Vagina (tissue), 2 donors: ENCODE results near the gene TSTD1. TPM values are rescaled to one million over a fixed set of nuclear protein-coding genes. Genes with fewer than 3 reads are reported as not detected.
A peak's percentile ranks its signal among the peaks of the same experiment; 100 is the strongest.
"Not testable (repeated sequence)": the region's sequence is repeated elsewhere in the genome, so short reads cannot be mapped to it uniquely, and the experiment has no call there.

Experiments
- DNase-seq, 2 donors: peaks; one replicate each; pipeline ENCODE4 v3.0.0-alpha.2; 2017; ENCODE audit errors: extremely low spot score in 2 of 2
- H3K27ac ChIP-seq: fragments of 200-600 bp; sonication (generic); one replicate; pipeline ENCODE4 v1.5.1; 2019
- H3K27me3 ChIP-seq: fragments of 200-600 bp; sonication (generic); one replicate; pipeline ENCODE4 v1.5.1; 2019
- H3K36me3 ChIP-seq, 2 donors: fragments of 200-600 bp; sonication (generic); one replicate each; pipeline ENCODE4 v1.5.1; 2017 to 2019
- H3K4me1 ChIP-seq: fragments of 200-600 bp; sonication (generic); one replicate; pipeline ENCODE4 v1.5.1; 2019
- H3K4me3 ChIP-seq, 2 donors: fragments of 200-600 bp; sonication (generic); 1 replicate in 1 of 2; 2 replicates in 1 of 2; pipeline ENCODE4 v1.5.1; 2016 to 2019
- H3K9me3 ChIP-seq: fragments of 200-600 bp; sonication (generic); one replicate; pipeline ENCODE4 v1.5.1; 2019
- CTCF ChIP-seq, 3 experiments: fragments of 450-650 bp in 2 of 3; fragments of 200-600 bp in 1 of 3; sonication (generic) in 1 of 3; IDR thresholded peaks; one replicate each; pipeline ENCODE4 v1.5.1; 2017 to 2019; ENCODE audit warnings: antibody characterized with exemption in 3 of 3, mild to moderate bottlenecking in 2 of 3, moderate library complexity in 2 of 3
- POLR2A ChIP-seq, 2 donors: fragments of 450-650 bp; IDR thresholded peaks; one replicate each; pipeline ENCODE4 v1.6.1; 2017; ENCODE audit warnings: antibody characterized with exemption in 2 of 2, mild to moderate bottlenecking in 2 of 2, moderate library complexity in 2 of 2
- POLR2AphosphoS5 ChIP-seq, 2 donors: sonication (generic); formaldehyde crosslinking; IDR thresholded peaks; one replicate each; pipeline ENCODE4 v1.9.0; 2017; ENCODE audit warnings: antibody characterized with exemption in 2 of 2, mild to moderate bottlenecking in 2 of 2, low read depth in 1 of 2; ENCODE audit not compliant: insufficient read depth in 1 of 2
- intact Hi-C: fragments of 100-400 bp; cut with DNase I; formaldehyde crosslinking; loops from one replicate; pipeline ENCODE4 v1.15.1; 2023
- total RNA-seq: library from RNA; depleted of rRNA; stranded (reverse); fragments of >200 nt; gene quantifications from one replicate; pipeline ENCODE4 v1.2.3, GENCODE V29; 2016

TSTD1 gene
- total RNA-seq, 1 donor from 2014 or later = 44.7 TPM

- no peak for DNase-seq
- Histone ChIP-seq H3K9me3 (no peaks in the 10 kb centered on the region), H3K4me3 (no peak overlapping the region), H3K27ac (peak overlapping the region; percentile 89), H3K4me1 (peaks cover 21% of the 10 kb centered on the region), H3K36me3 (no peaks in the 10 kb centered on the region), H3K27me3 (no peaks in the 10 kb centered on the region)
- intact Hi-C loops = no loop called here
- TF ChIP-seq POLR2AphosphoS5 (IDR thresholded peaks at IDR 0.05; ENCODE audit: insufficient read depth in 1 of 2, low read depth in 1 of 2) (no peak), CTCF (IDR thresholded peaks at IDR 0.05) (no peak), POLR2A (IDR thresholded peaks at IDR 0.05) (no peak)
Measured at GRCh38 chr1:161021970-161022353, 16.8 kb downstream of the TSTD1 start.

GRCh38 chr1:161021165-161021969 lies 17.4 kb downstream of the TSTD1 start:
- TF ChIP-seq POLR2AphosphoS5 (IDR thresholded peaks at IDR 0.05; ENCODE audit: insufficient read depth in 1 of 2, low read depth in 1 of 2) (peak; percentile 18 to 41), POLR2A (IDR thresholded peaks at IDR 0.05) (peak in 1 of 2 donors; percentile 25), CTCF (IDR thresholded peaks at IDR 0.05) (no peak)
- Histone ChIP-seq H3K36me3 (no peaks in the 10 kb centered on the region), H3K4me1 (peaks cover 21% of the 10 kb centered on the region), H3K4me3 (peak overlapping the region; percentile 44 to 59), H3K27me3 (no peaks in the 10 kb centered on the region), H3K9me3 (no peaks in the 10 kb centered on the region), H3K27ac (peak overlapping the region; percentile 89)
- intact Hi-C loops = no loop called here
- DNase-seq = peak; percentile 96 to 99

GRCh38 chr1:161020509-161021164 lies 18.1 kb downstream of the TSTD1 start, which contains the start of gene F11R:
TSS of gene F11R (minus strand) at chr1:161021152. CDS start at chr1:161021073, 79 bp downstream.
- TF ChIP-seq POLR2A (IDR thresholded peaks at IDR 0.05) (peak in 1 of 2 donors; percentile 32), POLR2AphosphoS5 (IDR thresholded peaks at IDR 0.05; ENCODE audit: insufficient read depth in 1 of 2, low read depth in 1 of 2) (peak in 1 of 2 donors; percentile 77), CTCF (IDR thresholded peaks at IDR 0.05) (no peak)
- intact Hi-C loops = no loop called here
- Histone ChIP-seq H3K9me3 (no peaks in the 10 kb centered on the region), H3K27me3 (no peaks in the 10 kb centered on the region), H3K27ac (peak within 1 kb of the TSS; percentile 89), H3K4me3 (peak within 1 kb of the TSS; percentile 44 to 59), H3K36me3 (no peaks in the 10 kb centered on the region), H3K4me1 (peaks cover 28% of the 10 kb centered on the region)
- DNase-seq = no peak

GRCh38 chr1:161019751-161020495 lies 18.8 kb downstream of the TSTD1 start:
- intact Hi-C loops = no loop called here
- no peaks in the 10 kb centered on the region for H3K9me3 ChIP-seq
- peaks cover 29% of the 10 kb centered on the region for H3K4me1 ChIP-seq
- no peak for TF ChIP-seq CTCF (IDR thresholded peaks at IDR 0.05)
- peak in 1 of 2 donors; percentile 58 for TF ChIP-seq POLR2AphosphoS5 (IDR thresholded peaks at IDR 0.05; ENCODE audit: insufficient read depth in 1 of 2, low read depth in 1 of 2)
- peak in 1 of 2 donors; percentile 17 for TF ChIP-seq POLR2A (IDR thresholded peaks at IDR 0.05)
- H3K27me3 ChIP-seq = no peaks in the 10 kb centered on the region
- DNase-seq = no peak
- no peaks in the 10 kb centered on the region for H3K36me3 ChIP-seq
- H3K27ac ChIP-seq = peak overlapping the region; percentile 89
- H3K4me3 ChIP-seq = peak overlapping the region; percentile 44 to 59

- DNase-seq, H3K36me3 ChIP-seq, H3K9me3 ChIP-seq, intact Hi-C loops, H3K27me3 ChIP-seq: not testable (repeated sequence)
- H3K27ac ChIP-seq = peak overlapping the region; percentile 89
- peak overlapping the region; percentile 44 to 59 for H3K4me3 ChIP-seq
- peaks cover 37% of the 10 kb centered on the region for H3K4me1 ChIP-seq
Measured at GRCh38 chr1:161019111-161019660, 19.6 kb downstream of the TSTD1 start.
